GM18858 (cell line): Measurements from ENCODE around the gene OR51B2.
"Not testable (repeated sequence)": the region's sequence is repeated elsewhere in the genome, so short reads cannot be mapped to it uniquely, and the experiment has no call there.

Experiments used
- ATAC-seq: cut with Tn5 transposase; IDR thresholded peaks from one replicate; pipeline ENCODE4 v1.9.1; 2021; ENCODE audit not compliant: unreplicated experiment

The OR51B2 gene

GRCh38 chr11:5313326-5314023 lies 10.6 kb downstream of the OR51B2 start:
- not testable (repeated sequence) for ATAC-seq

DNA sequence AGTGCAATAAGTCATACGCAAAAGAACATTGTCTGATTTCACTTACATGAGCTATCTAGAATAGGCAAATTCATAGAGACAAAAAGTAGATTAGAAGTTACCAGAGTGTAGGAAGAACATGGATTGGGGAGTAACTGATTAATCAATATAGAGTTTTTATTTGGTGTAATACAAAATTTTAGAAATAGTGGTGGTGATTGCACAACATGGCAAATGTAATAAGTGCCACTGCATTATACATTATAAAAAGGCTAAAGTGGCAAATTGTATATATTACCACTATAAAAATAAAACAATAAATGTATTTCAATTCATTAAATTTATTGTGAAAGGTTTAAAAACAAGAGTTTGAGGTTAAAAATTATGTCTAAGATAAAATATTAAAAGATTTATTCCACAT lies 13.7 kb downstream of the OR51B2 start:
- no peak for ATAC-seq

DNA sequence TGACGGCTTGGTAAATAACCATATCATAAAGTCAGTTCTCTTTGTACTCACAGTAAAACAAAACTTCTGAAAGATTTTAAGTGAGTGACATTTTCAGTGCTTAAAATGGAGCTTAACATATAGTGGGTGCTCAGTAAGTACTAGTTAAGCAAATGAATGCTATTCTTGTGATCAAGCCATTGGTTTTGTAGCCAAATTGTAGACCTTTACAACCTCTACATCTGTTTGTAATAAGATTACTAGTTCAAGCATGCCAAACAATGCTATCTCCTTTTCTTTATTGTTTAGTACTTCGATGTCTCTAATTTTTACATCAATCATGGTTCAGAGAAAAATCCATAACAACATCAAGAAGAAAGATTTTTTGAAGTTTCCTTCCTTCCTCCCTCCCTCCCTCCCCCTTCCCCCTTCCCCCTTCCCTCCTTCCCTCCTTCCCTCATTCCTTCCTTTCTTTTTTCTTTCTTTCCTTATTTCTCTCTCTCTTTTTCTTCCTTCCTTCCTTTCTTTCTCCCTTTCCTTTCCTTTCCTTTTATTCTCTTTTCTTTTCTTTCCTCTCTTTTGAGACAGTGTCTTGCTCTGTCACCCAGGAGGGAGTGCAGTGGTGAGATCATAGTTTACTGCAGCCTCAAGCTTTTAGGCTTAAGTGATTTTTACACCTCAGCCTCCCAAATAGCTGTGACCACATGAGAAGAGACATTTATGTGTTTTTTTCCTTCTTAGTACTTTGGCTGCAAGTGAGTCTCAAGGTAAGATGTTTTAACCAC lies 16.7 kb downstream of the OR51B2 start:
- no peak for ATAC-seq

DNA sequence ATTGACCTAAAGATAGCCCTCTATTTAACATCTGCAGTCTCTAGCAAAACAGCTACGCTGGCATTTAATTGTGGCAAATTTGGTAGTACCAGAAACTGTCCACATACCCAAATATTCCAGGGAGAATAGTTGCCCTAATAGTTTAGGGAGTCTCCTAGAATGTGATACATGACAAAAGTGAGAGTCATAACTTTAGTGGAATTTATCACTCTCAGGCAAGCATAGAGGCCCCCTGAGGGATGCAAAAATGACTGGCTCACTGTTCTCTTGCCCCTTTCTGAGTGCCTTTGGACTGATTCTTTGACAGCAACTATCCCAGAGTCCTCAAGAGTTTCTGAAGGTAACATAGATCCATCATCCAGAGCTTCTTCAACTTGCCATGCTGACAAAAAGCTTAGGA lies 20.1 kb downstream of the OR51B2 start:
- ATAC-seq = no peak

DNA sequence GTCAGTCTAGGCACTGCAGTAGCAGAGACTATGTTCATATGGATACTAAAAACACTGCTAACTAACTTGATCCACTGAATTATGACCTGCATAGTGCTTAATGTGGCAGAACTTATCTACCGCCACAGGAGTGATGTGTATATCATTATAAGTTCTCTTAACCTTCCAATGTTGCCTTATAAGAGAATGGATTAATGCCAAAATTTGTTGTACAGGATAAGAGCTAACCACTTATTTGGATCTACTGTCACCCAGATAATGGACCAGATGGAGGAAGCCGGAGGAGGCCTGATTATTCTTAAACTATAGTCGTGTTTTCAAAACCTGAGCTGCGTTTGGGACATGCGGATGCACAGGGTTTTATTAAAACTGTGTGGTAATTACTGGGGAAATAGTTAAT lies 20.5 kb downstream of the OR51B2 start:
- ATAC-seq = no peak

DNA sequence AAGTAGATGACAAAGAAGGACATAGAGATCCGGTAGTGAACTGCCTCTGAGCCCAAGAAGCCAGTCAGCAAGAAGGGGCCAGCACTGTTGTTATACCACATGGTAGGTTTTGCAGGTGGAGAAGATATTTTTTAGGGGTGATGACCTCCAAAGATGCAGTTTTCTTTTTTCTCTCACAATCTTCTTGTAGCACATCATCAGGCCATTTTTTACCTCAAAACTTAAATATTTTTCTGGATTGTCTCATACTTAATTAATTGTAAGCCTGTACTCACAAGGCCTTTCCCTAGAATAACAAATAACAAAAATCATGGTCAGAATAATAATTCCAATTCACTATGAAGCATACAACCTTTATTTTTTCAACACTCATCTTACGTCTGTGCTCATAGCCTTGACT lies 22.3 kb downstream of the OR51B2 start, which contains the start of gene OR51B4:
Gene OR51B4, minus strand, starts transcription at position 101 of the 400 bp plus-strand sequence. Its CDS starts 0 bp downstream, at position 101.
- ATAC-seq = no peak

DNA sequence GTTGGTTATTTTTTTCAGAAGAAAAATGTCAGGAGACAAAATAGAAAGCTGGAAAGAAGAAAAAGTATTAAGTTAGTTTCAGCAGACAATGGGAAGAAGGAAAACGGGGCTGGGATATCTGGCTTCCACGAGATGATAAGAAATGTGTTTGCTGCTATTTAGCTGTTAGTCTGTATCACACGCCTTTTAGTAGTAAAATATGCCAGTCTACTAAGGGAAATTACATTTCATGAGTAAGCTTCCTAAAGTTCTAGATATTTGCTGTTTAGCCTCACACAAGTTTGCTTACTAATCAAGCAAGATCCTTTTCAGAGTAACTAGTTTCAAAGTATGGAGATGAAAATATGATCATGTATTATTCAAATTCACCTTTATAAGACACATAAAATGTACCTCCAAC lies 23.8 kb downstream of the OR51B2 start:
- ATAC-seq = no peak

GRCh38 chr11:5298451-5298850 lies 25.6 kb downstream of the OR51B2 start:
- no peak for ATAC-seq

GRCh38 chr11:5297721-5298323 lies 26.3 kb downstream of the OR51B2 start:
- ATAC-seq = no peak

- ATAC-seq = not testable (repeated sequence)
Observed at GRCh38 chr11:5294342-5294995, 29.6 kb downstream of the OR51B2 start.

GRCh38 chr11:5293028-5293427 lies 31.1 kb downstream of the OR51B2 start:
- no peak for ATAC-seq

DNA sequence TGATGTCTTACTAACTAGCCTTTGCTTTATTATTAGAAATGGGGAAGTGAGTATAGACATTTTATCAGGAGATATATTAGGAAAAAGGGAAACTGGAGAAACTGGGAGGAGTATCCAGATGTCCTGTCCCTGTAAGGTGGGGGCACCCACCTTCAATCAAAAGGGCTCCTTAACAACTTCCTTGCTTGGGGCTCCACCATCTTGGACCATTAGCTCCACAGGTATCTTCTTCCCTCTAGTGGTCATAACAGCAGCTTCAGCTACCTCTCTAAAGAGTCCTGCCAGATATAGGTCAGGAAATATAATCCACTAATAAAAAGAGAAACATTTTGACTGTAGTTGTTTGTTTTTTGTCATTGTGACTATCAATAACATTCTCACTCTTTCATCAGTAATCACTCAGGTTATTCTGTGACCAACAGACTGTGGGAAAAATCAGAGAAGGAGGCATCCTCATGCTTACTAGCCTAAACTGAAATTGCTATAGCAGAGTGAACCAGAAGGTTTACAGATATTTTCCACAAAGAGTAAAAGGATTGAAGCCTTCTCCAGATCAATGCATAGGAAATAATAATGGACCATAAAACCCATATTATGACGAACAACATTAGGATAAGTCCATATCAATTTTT lies 32.8 kb downstream of the OR51B2 start:
- ATAC-seq = peak; percentile 94

DNA sequence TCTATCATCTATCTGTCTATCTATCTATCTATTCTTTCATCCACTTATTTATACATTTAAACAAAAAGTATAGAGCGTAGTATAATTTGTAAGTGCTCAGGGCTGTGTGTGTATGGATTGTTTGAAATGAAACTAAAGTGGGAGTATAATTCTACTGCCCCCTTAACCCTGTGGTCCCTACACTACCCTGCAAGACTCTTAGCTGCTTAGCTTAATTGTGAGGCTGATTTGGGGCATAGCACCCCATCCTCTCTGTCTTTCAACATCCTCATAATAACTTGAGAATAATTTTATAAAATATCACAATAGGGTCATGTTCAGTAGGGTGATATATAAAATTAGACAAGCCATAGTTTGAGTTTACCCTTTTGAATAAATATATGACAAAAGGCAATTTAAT lies 34.0 kb downstream of the OR51B2 start:
- no peak for ATAC-seq

- no peak for ATAC-seq
Observed at GRCh38 chr11:5289696-5290095, 34.4 kb downstream of the OR51B2 start.

GRCh38 chr11:5288906-5289550 lies 35.1 kb downstream of the OR51B2 start:
- no peak for ATAC-seq

DNA sequence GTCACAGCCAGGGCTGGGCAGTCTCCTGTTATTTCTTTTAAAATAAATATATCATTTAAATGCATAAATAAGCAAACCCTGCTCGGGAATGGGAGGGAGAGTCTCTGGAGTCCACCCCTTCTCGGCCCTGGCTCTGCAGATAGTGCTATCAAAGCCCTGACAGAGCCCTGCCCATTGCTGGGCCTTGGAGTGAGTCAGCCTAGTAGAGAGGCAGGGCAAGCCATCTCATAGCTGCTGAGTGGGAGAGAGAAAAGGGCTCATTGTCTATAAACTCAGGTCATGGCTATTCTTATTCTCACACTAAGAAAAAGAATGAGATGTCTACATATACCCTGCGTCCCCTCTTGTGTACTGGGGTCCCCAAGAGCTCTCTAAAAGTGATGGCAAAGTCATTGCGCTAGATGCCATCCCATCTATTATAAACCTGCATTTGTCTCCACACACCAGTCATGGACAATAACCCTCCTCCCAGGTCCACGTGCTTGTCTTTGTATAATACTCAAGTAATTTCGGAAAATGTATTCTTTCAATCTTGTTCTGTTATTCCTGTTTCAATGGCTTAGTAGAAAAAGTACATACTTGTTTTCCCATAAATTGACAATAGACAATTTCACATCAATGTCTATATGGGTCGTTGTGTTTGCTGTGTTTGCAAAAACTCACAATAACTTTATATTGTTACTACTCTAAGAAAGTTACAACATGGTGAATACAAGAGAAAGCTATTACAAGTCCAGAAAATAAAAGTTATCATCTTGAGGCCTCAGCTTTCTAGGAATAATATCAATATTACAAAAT lies 35.8 kb downstream of the OR51B2 start:
- no peak for ATAC-seq

- ATAC-seq = no peak
Observed at GRCh38 chr11:5286901-5287300, 37.2 kb downstream of the OR51B2 start.

GRCh38 chr11:5286351-5286750 lies 37.7 kb downstream of the OR51B2 start:
- ATAC-seq = no peak

GRCh38 chr11:5285703-5286340 lies 38.3 kb downstream of the OR51B2 start:
- ATAC-seq = no peak
